HG03521 (cell line): ENCODE results near the gene ADAM19.

Experiments
- ATAC-seq: cut with Tn5 transposase; IDR thresholded peaks from one replicate; pipeline ENCODE4 v1.9.1; 2021; ENCODE audit warnings: mild to moderate bottlenecking, moderate library complexity; ENCODE audit not compliant: unreplicated experiment

The ADAM19 gene

DNA sequence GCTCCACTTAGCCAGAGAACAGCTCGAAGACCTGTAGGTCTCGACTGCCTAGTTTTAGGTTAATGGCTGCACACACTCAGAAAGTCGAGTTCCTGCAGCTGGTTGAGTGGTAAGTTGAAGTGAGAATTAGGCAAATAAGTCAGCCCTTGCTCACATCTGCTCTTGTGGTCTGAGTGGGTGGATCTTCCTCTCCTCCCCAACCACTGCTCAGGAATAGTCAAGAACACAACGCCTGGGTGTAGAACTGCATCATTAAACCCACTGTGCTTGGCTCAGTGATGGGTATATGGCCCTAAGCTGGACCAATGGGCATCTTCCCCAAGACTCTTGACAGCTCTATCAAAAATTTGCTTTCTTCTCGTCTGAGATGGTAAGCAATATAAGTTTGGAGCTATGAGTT is 20.9 kb upstream of the ADAM19 start:
- ATAC-seq: peak; percentile 79

DNA sequence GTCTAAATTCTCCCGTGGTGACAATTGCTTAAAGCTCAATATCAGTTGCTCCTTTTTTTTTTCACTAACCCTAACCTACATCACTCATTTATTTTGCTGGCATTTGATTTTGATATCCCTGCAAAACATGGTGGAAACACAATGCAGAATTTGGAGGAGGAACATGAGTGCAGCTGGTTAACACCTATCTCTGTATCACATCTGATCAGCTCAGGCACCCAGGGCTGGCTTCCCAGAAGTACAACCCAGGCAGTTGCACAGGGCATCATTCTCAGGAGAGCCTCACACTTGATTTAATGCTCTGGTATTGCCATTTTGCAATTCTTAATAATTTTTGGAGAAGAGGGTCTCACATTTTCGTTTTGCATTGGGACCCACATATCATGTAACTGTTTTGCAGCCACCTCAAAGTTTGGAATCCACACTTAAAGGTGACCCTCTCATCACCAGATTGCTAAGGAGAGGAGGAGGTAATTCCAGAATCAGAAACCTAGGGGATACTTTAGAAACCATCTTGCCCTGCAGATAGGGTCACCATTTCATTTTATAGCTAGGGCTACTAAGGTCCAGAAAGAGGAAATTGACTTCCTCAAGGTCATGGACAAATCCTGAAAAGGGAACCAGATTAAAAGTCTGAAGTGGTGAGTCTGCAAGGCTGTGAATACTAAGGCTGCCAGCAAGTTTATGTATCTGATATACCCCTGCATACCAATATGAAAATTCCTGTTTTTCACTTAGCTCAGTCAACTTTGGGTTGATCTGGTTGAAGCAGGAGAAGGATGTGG is 19.3 kb upstream of the ADAM19 start:
- ATAC-seq: no peak

DNA sequence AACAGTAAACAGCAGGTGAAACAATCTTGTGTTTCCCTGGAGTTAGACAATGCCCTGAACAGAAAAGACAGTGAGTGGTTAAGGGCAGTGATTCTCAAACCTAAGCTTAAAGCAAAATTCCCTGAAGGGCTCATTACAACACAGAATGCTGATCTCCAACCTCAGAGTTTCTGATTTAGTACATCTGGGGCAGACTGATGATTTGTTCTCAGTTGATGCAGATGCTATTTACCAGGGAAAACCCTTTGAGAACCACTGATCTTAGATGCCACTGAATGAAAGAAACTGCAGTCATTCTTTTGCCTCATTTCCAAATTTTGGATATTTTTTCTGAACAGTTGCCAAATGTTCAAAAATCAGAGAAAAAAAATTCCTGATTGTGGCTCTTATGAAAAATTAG is 18.7 kb upstream of the ADAM19 start:
- no peak for ATAC-seq

DNA sequence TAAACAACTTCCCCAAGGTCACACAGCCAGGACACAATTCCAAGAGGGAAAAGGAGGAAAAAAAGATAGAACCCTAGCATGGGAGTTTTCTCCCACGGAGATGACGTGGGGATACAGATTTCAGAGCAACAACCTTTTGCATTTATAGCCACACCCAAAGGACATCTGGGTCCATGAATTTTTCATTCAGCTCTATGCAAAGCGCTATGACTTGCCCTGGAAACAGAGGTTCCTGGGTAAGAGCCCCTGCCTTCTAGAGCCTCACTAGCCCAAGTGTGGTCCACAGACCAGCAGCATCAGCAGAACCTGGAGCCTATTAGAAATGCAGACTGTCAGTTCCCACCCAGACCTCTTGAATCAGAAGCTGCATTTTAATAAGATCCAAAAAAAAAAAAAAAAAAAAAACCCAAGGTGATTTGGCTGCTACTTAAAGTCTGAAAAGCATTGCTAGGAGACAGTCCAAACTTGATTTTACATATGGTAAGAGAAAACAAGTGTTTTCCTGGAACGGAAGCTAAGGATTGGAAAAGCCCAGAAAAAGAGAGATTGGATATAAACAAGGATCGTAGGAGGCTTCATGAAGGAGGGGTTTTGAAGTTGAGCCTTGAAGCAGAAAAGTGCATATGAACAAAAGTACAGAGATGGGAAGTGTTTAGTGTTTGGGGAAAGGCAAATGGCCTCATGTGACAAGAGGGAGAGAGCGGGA is 17.6 kb upstream of the ADAM19 start:
- ATAC-seq: no peak

DNA sequence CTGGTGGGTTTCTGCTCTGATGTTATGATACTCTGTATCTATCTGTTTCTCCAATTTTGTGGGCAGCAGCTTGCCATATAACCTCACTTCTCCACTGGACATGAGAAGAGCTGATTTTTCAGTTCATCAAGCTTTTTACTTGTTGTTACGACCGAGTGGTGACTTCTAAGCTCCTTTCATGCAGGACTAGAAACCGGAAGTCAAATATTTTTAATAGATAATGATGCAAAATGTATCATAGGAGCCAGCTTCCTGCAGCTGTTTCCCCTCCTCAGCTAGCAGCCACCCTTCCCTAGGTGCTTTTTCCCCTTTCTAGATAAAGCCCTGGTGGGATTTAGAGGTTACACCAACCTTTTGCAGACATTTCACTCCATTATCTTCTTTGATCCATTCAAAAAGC is 17.0 kb upstream of the ADAM19 start:
- no peak for ATAC-seq

DNA sequence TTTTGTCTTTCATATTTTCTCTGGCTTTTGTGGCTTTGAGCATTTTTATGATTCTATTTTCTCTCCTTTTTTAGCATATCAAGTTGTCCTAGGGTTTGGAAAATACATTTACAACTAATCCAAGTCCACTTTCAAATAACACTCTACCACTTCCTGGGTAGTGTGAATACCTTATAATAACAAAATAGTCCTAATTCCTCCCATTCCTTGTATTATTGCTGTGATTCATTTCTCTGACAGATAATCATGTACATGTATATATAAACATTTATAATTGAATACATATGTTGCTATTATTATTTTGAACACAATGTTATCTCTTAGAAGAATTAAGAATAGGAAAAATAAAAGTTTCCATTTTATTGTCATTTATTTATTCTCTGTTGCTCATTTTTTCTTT is 14.9 kb upstream of the ADAM19 start:
- no peak for ATAC-seq

DNA sequence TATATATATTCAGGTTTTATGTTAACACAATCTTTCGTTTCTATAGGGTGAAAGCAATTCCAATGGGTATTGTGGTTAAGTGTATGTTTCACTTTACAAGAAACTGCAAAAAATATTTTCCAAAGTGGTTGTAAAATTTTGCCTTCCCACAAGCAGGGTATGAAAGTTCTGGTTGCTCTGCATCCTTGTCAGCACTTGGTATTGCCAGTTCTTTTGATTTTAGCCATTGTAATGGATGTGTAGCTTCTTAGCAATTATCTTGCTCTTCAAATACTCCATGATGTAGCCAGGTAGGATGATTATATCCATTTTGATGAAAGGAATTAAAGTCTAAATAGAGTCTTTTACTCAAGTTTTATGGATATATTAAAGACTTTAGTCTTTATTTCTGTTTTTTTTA is 9.1 kb upstream of the ADAM19 start:
- no peak for ATAC-seq

DNA sequence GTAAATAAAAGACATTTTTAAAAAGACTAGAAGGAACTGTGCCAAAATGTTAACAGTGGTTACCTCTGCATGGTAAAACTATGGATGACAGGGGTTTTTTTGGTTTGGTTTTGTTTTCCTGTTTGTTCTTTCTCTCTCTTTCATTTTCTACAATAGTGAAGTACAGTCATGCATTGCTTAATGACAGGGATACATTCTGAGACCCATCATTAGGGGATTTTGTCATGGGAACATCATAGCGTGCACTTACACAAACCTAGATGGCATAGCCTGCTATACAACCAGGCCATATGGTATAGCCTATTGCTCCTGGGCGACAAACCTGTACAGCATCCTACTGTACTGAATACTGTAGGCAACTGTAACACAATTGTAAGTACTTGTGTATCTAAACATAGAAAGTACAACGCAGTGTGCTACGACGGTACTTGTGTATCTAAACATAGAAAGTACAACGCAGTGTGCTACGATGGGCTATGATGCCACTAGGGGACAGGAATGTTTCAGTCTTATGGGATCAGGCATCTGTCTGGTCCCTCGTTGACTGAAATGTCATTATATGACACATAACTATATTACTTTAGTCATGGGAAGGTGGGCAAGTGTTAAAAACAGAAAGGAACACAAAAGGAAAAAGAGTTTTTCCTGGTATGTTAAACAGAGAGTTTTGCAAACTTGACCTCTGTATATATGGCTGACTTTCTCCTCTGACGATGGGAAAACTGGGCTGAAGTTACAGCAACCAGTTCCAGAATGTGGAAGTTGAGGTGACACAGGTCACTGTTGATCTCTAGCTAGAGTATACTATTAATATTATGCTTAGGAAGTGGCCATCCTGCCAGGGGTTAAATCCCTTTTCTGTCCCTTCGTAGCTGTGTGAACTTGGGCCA is 7.4 kb upstream of the ADAM19 start:
- ATAC-seq: peak; percentile 55

DNA sequence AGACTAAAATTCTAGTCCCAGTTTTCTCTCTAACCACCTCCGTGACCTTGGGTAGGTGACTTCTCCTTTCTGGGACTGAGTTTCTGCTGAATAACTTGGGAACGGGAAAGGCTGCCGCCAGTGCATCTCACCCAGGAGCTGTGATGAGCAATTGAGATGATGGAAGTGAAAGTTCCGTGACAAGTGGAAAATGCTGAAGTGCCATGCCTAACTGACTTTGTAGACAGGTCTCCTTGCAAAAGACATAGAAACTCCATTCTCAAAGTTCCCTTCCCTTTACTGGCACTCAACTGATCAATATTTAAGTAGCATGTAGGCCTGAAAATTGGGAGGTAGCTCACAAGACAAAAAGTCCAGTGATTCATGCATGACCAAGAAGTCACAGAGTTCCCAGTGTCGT is 6.3 kb upstream of the ADAM19 start:
- no peak for ATAC-seq

DNA sequence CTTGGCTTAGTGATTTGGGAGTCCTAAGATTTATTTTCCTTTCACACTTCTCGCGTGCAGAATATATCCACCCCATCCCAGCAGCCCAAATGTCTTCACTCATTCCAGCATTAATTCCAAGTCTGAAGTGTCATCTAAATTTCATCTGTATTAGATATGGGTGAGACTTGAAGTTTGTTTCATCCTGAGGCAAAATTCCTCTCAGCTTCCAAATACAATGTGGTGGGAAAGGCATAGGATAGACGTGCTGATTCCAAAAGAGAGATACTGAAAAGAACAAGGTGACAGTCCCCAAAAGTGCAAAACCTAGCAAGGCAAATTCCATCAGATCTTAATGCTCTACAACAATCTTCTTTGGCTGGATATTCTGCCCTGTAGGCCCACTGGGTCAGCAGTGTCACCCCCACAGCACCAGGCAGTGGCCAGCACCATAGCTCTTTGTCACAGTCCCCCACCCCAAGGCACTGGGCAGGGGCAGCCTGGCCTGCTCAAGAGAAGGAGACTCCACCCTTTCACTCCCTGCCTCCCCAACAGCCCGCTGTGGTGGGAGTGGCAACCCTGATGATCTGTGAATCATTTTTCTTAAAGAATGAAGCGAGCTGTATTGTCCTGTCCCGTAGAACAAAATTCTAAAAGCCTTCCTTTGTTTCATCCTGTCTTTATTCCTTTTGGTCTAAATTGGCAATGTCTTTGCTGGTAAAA is 2.7 kb upstream of the ADAM19 start:
- ATAC-seq: no peak

DNA sequence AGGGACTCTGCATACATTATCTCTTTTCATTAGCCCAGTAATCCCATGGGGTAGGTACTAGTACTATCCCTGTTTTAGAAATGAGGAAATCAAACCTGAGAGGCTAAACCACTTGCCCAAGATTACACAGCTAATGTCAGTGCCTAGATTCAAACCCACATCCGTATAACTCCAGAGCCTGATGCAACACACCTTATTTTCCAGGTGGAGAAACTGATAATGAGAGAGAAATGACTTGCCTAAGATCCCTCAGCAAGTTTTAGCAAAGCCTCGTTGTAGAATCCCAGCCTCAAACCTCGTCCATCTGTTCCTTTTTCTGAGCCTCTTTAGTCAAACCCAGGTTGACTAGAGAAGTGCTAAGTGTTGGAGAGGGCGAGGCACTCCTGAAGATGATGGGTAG is 1.1 kb upstream of the ADAM19 start:
- no peak for ATAC-seq

DNA sequence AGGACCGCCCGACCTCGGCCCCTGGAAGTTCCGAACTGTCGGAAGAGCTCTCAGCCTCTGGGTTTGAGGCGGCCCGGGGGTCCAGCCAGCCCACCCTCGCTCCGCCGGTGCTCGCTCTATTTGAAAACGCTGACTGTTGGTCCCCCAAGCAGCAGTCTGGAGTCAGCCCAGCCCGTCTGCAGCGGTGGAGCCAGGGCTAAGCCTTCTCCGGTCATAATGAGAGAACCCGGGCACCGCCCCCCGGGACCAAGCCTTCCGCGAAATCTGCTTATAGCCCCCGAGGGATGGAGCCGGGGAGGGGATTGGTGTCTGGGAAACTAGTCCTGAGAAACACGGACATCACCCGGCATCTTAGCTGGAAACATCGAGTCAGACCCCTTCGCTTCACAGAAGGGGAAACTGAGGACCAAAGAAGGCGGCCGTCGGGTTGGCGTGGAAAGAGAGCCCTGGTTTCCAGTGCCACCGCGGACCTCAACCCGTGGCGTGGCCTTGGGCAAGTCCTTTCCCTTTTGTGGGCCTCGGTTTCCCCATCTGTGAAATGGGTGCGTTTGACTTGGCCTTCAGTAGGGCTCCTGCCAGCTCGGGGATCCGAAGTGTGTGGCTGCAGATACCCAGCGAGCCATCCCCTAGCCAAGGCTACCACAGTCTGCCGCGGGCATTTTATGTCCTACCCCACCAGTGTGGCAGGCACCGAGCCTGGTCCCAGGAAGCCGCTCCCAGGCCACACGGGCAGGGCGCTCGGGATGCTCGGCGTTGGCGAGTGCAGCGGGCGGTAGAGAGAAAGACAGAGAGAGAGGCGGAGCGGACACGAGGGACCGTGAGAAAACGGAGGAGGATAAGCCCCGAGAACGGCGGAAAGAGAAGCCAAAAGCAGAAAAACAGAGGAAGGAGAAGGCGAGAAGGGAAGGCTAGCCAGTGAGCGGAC is 857 bp downstream of the ADAM19 start:
- ATAC-seq: no peak

DNA sequence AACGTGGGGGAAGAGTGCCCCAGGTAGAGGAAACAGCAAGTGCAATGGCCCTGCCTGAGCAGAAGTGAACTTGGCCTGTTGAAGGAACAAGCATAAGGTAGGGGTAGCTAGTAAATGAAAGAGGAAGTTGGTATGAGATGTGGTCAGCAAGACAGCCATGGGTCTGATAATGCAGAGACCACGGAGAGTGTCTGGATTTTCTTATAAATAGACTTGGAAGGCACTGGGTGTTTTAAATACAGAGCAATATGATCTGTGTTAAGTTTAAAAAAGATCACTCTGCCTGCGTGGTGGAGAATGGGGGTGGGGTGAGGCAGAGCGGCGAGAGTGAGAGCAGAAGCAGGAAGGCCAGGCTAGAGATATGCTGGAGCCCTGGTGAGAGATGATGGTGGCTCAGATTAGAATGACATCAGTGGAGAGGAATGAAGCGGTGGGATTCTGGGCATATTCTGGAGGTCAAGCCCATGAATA is 4.2 kb downstream of the ADAM19 start:
- peak; percentile 88 for ATAC-seq

DNA sequence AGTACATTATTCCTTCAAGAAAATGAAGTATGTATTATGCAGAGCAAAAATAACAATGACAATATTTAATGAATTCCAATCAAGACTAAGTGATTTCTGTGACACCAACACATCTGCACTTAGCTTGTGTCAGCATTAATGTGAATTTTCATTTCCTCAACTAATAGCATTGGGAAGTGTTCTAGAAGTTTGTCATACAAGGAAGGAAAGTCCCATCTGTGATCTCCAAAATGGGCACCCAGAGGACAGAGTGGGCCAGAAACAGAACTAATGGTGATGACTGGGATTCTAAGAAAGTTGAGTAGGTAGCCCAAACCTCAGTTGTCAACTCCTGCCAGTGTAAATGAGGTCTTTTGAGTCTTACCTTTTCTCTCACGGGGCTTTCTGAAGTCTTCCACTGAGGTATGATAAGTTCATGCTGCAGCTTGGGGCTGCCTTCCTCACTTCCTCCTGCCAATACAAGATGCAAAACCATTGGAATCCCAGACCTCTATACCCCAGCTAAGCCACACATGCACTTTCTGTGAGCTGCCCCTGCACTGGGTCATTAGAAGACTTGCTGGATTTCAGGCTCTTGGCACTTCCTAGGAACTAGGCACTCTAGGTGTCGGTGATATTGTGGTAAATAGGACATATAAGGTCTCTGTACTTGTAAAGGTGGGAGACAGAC is 4.9 kb downstream of the ADAM19 start:
- no peak for ATAC-seq

DNA sequence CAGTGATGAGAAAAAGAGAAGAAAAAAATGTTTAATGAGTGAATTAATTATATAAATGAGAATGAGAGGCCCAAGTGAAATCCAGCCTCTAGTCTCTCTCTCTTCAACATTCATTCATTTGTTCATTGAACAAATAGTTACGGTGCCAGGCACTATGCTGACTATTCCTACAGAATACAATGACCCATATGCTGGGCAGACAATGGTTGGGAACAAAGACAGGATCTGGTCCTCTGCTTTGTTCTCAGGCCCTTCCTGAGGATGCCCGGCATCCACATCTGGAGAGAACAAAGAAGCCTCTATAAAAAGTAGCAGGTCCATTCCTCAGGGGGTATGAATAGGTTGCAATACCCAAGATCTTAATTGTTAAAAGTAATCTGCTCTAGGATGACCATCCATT is 6.9 kb downstream of the ADAM19 start:
- no peak for ATAC-seq

DNA sequence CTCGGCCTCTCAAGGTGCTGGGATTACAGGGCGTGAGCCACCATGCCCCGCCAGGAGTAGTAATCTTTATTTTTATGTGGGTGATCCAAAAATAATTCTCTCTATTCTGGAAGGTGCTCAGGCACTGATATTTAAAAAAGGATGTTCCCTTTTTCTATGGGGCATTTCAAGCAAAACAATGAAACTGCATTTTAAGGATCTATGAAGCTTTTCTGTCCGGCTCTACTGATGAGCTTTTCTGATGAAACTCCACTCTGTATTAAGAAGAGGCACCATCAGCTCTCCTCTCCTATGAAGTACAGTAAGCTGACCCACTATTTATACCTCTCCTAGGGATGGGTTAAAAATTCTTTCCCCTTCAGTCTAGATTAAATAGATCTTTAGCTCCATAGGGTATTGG is 7.4 kb downstream of the ADAM19 start:
- ATAC-seq: no peak

DNA sequence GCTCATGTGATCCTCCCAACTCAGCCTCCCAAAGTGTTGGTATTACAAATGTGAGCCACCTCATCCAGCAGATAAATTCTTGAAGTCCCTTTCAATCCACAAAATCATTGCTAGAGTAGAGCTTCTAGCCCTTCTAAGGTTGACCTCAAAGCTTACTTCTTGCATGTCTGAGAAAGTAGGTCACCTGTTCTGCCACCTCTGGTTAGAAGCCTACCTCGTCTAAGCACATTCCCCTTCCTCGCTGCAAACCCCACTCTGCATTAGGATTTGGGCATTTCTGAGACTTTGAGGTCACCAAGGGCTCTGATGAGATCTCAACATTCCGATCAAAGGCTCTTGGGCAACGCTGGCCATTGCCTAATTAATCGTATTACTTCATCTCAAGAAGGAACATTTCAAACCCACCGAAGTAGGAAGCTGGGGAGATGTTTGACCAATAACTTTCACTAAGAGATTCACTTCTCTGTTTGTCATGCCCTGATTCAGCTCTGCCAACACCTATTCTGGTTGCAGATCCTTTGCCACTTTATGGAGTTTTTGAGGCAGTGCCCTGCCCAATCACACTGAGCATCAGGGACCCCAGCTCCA is 8.6 kb downstream of the ADAM19 start:
- ATAC-seq: no peak

DNA sequence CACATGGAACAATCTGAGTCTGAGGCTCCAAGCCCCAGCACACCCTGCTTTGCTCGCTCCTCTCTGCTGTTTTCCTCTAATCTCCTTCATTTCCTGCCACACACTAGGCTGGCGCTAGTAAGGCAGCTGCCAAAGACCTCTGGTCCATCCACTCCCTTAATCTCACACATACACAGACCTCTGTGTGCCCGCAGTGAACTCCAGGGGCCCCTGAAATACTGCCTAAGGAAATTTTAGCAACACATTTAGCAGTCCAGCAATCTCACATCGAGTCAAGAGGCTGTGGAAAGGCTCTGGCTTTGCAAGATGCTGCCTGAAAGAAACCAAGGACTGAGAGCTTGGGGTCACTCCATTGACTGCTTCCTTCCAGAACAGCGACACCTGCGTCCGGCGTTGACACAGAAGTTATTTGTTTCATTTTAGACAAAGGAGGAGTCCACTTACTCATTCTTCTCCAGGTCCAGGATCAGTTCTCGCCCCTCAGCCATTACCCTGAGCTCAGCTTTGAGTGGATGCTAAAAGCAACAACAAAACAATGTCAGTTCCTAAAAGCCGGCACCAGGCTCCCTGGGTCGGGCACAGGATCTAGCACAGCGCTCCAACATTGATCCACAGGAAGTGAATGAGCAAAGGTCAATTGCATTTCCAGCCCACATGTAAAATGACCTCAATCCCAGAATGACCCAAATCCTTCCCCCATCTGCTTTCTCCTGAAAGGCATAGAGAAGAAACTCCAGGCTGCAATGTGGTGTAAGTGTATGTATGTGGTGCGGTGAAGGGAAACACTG is 11.5 kb downstream of the ADAM19 start:
- no peak for ATAC-seq
